NCI-H2029 (cell line): ENCODE measurements around the gene LCE3B.
"Not testable (repeated sequence)": the region's sequence is repeated elsewhere in the genome, so short reads cannot be mapped to it uniquely, and the experiment has no call there.

Experiments
- DNase-seq: peaks from one replicate; lab custom pipeline; 2025; lab: John Stamatoyannopoulos, UW

The LCE3B gene

GRCh38 chr1:152613511-152613910 is at the start of gene LCE3B:
Gene LCE3B, plus strand, starts transcription at chr1:152613811. Its CDS starts 0 bp downstream, at chr1:152613811.
- DNase-seq: no peak

- DNase-seq: no peak
These were observed 48.5 kb upstream of the LCE3B start for GRCh38 chr1:152565115-152565514.

GRCh38 chr1:152565535-152566215 is 47.9 kb upstream of the LCE3B start:
- DNase-seq: no peak

- no peak for DNase-seq
These were observed 46.9 kb upstream of the LCE3B start, which contains the start of gene LCE3E for GRCh38 chr1:152566681-152567080. Gene LCE3E, minus strand, starts transcription at chr1:152566780. Its CDS starts 572 bp downstream, at chr1:152566208.

GRCh38 chr1:152577168-152577567 is 36.4 kb upstream of the LCE3B start:
- DNase-seq: no peak

GRCh38 chr1:152579526-152579925 is 34.1 kb upstream of the LCE3B start:
- not testable (repeated sequence) for DNase-seq

GRCh38 chr1:152580433-152580832 is 33.2 kb upstream of the LCE3B start, which contains the start of gene LCE3D:
Gene LCE3D, minus strand, starts transcription at chr1:152580516. Its CDS starts 580 bp downstream, at chr1:152579936.
- DNase-seq: no peak

GRCh38 chr1:152582647-152583046 is 31.0 kb upstream of the LCE3B start:
- no peak for DNase-seq

GRCh38 chr1:152585586-152585985 is 28.0 kb upstream of the LCE3B start:
- no peak for DNase-seq

GRCh38 chr1:152596986-152597385 is 16.6 kb upstream of the LCE3B start:
- DNase-seq: no peak

GRCh38 chr1:152599934-152600333 is 13.7 kb upstream of the LCE3B start, which contains the start of gene LCE3C:
Gene LCE3C, plus strand, starts transcription at chr1:152600234. Its CDS starts 498 bp downstream, at chr1:152600732.
- DNase-seq: no peak

- DNase-seq: no peak
These were observed 8.4 kb downstream of the LCE3B start for GRCh38 chr1:152621993-152622392.

GRCh38 chr1:152622803-152623202 is 9.2 kb downstream of the LCE3B start, which contains the start of gene LCE3A:
Gene LCE3A, minus strand, starts transcription at chr1:152623103. Its CDS starts 0 bp downstream, at chr1:152623103.
- no peak for DNase-seq

GRCh38 chr1:152623203-152623844 is 9.7 kb downstream of the LCE3B start:
- no peak for DNase-seq

GRCh38 chr1:152626744-152627143 is 13.1 kb downstream of the LCE3B start:
- DNase-seq: no peak

GRCh38 chr1:152630596-152630995 is 17.0 kb downstream of the LCE3B start:
- DNase-seq: no peak

- DNase-seq: no peak
These were observed 26.7 kb downstream of the LCE3B start for GRCh38 chr1:152640351-152640750.

- no peak for DNase-seq
These were observed 30.3 kb downstream of the LCE3B start for GRCh38 chr1:152643945-152644344.

- no peak for DNase-seq
These were observed 31.5 kb downstream of the LCE3B start for GRCh38 chr1:152645146-152645545.

GRCh38 chr1:152646656-152647055 is 33.0 kb downstream of the LCE3B start:
- no peak for DNase-seq

GRCh38 chr1:152654110-152654509 is 40.5 kb downstream of the LCE3B start:
- peak; percentile 38 for DNase-seq

GRCh38 chr1:152656459-152656858 is 42.8 kb downstream of the LCE3B start:
- no peak for DNase-seq

GRCh38 chr1:152657677-152658076 is 44.1 kb downstream of the LCE3B start:
- no peak for DNase-seq
